ENCODE results near the gene UBE2G1. TPM values are rescaled to one million over a fixed set of nuclear protein-coding genes. Genes with fewer than 3 reads are reported as not detected.

The UBE2G1 gene
- total RNA-seq, 1 donor from 2014 or later: 88.0 TPM

- H3K4me1 Mint-ChIP-seq (ENCODE audit: unreplicated experiment): peaks cover 2% of the 10 kb centered on the region
Observed at GRCh38 chr17:4318596-4318995, 47.9 kb downstream of the UBE2G1 start.

GRCh38 chr17:4318186-4318585, 48.3 kb downstream of the UBE2G1 start:
- H3K4me1 Mint-ChIP-seq (ENCODE audit: unreplicated experiment): peaks cover 2% of the 10 kb centered on the region
- DNase-seq (ENCODE audit: low spot score): no peak

More at GRCh38 chr17:4318596-4318995, 47.9 kb downstream of the UBE2G1 start:
- Mint-ChIP-seq H3K27ac (ENCODE audit: unreplicated experiment) (peak overlapping the region; percentile 70), H3K4me3 (ENCODE audit: unreplicated experiment) (no peak overlapping the region), H3K9me3 (ENCODE audit: unreplicated experiment) (no peaks in the 10 kb centered on the region), H3K27me3 (ENCODE audit: unreplicated experiment) (no peaks in the 10 kb centered on the region), H3K36me3 (ENCODE audit: low read depth, unreplicated experiment) (no peaks in the 10 kb centered on the region)
- DNase-seq (ENCODE audit: low spot score): no peak
- no peak for TF ChIP-seq CTCF (IDR thresholded peaks at IDR 0.05; ENCODE audit: unreplicated experiment)

GRCh38 chr17:4317610-4318009, 48.9 kb downstream of the UBE2G1 start:
- Mint-ChIP-seq H3K27ac (ENCODE audit: unreplicated experiment) (no peak overlapping the region), H3K4me1 (ENCODE audit: unreplicated experiment) (peaks cover 2% of the 10 kb centered on the region), H3K9me3 (ENCODE audit: unreplicated experiment) (no peaks in the 10 kb centered on the region)

More at GRCh38 chr17:4318186-4318585, 48.3 kb downstream of the UBE2G1 start:
- Mint-ChIP-seq H3K9me3 (ENCODE audit: unreplicated experiment) (no peaks in the 10 kb centered on the region), H3K4me3 (ENCODE audit: unreplicated experiment) (no peak overlapping the region), H3K27ac (ENCODE audit: unreplicated experiment) (no peak overlapping the region), H3K36me3 (ENCODE audit: low read depth, unreplicated experiment) (no peaks in the 10 kb centered on the region), H3K27me3 (ENCODE audit: unreplicated experiment) (no peaks in the 10 kb centered on the region)
- no peak for TF ChIP-seq CTCF (IDR thresholded peaks at IDR 0.05; ENCODE audit: unreplicated experiment)

GRCh38 chr17:4316648-4317047, 49.8 kb downstream of the UBE2G1 start:
- Mint-ChIP-seq H3K27me3 (ENCODE audit: unreplicated experiment) (no peaks in the 10 kb centered on the region), H3K36me3 (ENCODE audit: low read depth, unreplicated experiment) (no peaks in the 10 kb centered on the region), H3K4me3 (ENCODE audit: unreplicated experiment) (no peak overlapping the region), H3K27ac (ENCODE audit: unreplicated experiment) (no peak overlapping the region), H3K9me3 (ENCODE audit: unreplicated experiment) (no peaks in the 10 kb centered on the region), H3K4me1 (ENCODE audit: unreplicated experiment) (peaks cover 2% of the 10 kb centered on the region)
- DNase-seq (ENCODE audit: low spot score): no peak
- TF ChIP-seq CTCF (IDR thresholded peaks at IDR 0.05; ENCODE audit: unreplicated experiment): no peak

More at GRCh38 chr17:4317610-4318009, 48.9 kb downstream of the UBE2G1 start:
- no peaks in the 10 kb centered on the region for H3K36me3 Mint-ChIP-seq (ENCODE audit: low read depth, unreplicated experiment)
- TF ChIP-seq CTCF (IDR thresholded peaks at IDR 0.05; ENCODE audit: unreplicated experiment): no peak
- H3K4me3 Mint-ChIP-seq (ENCODE audit: unreplicated experiment): no peak overlapping the region
- H3K27me3 Mint-ChIP-seq (ENCODE audit: unreplicated experiment): no peaks in the 10 kb centered on the region
- DNase-seq (ENCODE audit: low spot score): no peak

- peaks cover 5% of the 10 kb centered on the region for H3K4me1 Mint-ChIP-seq (ENCODE audit: unreplicated experiment)
Observed at GRCh38 chr17:4314618-4315017, 51.9 kb downstream of the UBE2G1 start.

More at GRCh38 chr17:4314618-4315017, 51.9 kb downstream of the UBE2G1 start:
- Mint-ChIP-seq H3K9me3 (ENCODE audit: unreplicated experiment) (no peaks in the 10 kb centered on the region), H3K36me3 (ENCODE audit: low read depth, unreplicated experiment) (peaks cover 4% of the 10 kb centered on the region), H3K4me3 (ENCODE audit: unreplicated experiment) (no peak overlapping the region), H3K27me3 (ENCODE audit: unreplicated experiment) (no peaks in the 10 kb centered on the region), H3K27ac (ENCODE audit: unreplicated experiment) (no peak overlapping the region)
- TF ChIP-seq CTCF (IDR thresholded peaks at IDR 0.05; ENCODE audit: unreplicated experiment): no peak
- DNase-seq (ENCODE audit: low spot score): no peak

Measured in endothelial cell (in vitro differentiated cells).